Peyer's patch (tissue), 4 donors: ENCODE measurements around the gene LENG9.

ENCODE experiments used
- CTCF ChIP-seq, 6 experiments: fragments of 450-650 bp in 4 of 6; fragments of 200-600 bp in 2 of 6; sonication (generic) in 1 of 6; IDR thresholded peaks; one replicate each; pipeline ENCODE4 v1.5.1; 2017 to 2019; ENCODE audit warnings: antibody characterized with exemption in 6 of 6, mild to moderate bottlenecking in 3 of 6, moderate library complexity in 1 of 6
- POLR2A ChIP-seq, 2 donors: fragments of 450-650 bp; IDR thresholded peaks; one replicate each; pipeline ENCODE4 v1.5.1; 2017; ENCODE audit warnings: antibody characterized with exemption in 2 of 2, mild to moderate bottlenecking in 2 of 2, moderate library complexity in 2 of 2

DNA sequence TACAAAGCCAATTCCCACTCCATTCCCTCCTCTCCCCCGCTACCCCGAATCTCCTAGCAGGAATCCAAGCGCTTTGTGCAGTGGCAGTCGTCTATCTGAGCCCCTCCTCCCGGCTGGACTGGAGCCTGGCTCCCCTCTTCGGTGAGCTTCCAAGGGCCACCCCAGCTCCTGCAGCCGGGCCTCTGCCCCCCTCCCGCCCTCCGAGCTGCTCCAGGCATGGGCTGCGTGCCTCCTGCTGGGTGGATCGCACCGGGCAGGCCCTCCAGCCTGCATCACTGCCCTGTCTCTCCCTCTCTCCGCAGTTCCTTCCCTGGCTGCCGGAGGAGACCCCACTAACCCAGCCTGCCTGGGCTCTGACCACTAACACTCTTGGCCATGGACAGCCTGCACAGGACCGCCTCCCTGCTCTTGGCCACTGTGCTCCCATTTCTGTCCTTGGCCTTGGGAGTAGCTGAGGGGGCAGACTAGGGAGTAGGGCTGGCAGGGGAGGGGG is 27.5 kb downstream of the LENG9 start:
- TF ChIP-seq CTCF (IDR thresholded peaks at IDR 0.05) (no peak), POLR2A (IDR thresholded peaks at IDR 0.05) (no peak)
